Fibroblast of skin of scalp (primary cell): ENCODE data around the gene NPFFR1.
"Not testable (repeated sequence)": the region's sequence is repeated elsewhere in the genome, so short reads cannot be mapped to it uniquely, and the experiment has no call there.

Experiments used
- DNase-seq: peaks from one replicate; pipeline ENCODE4 v3.0.0-alpha.2; 2013

NPFFR1 gene

DNA sequence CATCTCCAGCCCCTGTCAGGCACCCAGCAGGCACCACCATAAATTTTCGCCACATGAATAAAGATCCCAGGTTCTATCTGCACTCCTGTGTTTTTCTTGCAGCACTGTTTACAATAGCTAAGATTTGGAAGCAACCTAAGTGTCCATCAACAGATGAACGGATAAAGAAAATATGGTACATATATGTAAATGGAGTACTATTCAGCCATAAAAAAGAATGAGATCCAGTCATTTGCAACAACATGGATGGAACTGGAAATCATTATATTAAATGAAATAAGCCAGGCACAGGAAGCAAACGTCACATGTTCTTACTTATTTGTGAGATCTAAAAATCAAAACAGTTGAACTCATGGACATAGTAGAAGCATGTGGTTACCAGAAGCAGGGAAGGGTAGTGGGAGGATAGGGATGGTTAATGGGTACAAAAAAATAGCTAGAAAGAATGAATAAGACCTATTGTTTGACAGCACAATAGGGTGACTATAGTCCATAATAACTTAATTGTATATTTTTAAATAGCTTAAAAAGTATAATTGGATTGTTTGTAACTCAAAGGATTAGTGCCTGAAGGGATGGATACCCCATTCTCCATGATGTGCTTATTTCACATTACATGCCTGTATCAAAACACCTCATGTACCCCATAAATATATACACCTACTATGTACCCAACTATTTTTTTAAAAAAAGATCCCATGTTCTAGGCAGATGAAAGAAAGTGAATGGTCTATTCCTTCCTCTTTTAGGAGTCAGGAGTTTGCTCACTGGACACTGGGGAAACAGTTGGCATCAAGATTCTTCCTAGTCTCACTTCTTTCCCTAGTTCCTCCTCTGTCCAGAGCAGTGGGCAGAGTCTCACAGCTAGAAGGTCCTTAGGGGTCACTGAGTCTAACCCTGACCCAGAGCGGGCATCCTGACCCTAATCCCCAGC lies 1.0 kb upstream of the NPFFR1 start:
- DNase-seq, result no peak

DNA sequence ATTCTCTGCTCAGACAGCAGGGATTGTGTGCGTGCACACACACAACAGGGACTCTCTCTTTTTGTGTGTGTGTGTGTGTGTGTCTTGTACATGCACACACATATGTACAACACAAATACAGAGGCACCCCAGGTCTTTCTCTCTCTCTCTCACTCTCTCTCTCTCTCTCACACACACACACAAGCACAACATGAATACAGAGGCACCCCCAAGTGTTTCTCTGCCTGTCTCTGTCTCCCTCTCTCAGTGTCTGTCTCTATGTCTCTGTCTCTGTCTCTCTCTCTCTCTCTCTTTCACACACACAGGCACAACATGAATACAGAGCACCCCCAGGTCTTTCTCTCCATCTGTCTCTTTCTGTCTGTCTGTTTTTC lies 746 bp downstream of the NPFFR1 start:
- no peak for DNase-seq

DNA sequence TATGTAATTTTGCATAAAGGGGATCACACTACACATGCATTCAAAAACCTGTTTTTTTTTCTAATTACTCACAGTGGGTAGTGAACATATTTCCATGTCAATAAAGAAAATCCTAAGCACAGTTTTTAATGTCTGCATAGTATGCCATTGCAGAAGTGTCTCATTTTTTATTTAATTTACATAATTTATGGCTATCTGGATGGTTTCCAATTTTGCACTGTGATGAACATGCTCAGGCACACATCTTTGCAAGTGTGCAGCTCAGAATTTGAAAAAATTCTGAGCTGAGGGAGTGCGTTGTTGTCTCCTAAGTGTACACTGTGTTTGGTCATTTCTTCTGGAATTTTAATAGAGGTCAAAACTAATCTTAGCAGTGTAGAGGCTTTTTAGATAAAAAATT lies 2.2 kb downstream of the NPFFR1 start:
- DNase-seq, result no peak

DNA sequence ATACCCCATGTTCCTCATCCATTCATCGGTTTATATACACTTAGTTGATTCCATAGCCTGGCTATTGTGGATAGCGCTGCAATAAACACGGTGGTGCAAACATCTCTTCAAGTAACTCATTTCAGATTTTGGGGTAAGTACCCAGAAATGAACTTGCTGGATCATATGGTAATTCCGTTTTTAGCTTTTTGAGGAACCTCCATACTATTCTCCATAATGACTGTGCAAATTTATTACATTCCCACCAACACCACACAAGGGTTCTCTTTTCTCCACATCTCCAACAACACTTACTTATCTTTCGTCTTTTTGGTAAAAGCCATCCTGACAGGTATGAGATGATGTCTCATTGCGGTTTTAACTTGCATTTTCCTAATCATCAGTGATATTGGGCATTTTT lies 3.7 kb downstream of the NPFFR1 start:
- no peak for DNase-seq

DNA sequence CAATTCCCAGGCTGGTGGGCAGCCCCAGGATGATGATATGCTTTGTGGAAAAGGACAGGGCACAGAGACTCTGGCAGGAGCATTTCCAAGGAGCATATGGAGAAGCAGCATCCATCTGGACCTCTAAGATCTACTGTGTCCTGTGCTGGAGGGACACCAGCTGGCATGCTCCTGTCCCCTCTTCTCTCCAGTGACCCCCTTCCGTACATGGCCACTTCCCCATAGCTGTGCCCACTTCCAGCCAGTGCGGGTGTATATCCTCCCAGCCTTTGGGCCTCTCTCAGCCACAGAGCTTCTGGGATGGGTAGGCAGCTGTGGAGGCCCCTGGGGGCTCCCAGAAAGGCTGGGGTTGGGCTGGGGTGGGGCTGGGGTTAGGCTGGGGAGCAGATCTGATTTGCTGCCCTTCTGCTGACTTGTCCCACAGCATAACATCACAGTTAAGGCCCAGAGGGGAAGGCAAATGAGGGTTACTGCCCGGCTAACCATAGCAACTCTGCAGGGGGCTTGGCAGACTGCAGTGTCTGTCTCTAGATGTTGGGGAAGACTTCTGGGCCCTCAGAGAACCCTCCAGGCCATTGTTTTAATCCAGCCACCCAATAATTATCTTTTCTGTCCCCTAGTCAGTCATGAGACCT lies 6.3 kb downstream of the NPFFR1 start:
- DNase-seq, result no peak

- DNase-seq, result no peak
Observed at GRCh38 chr10:70274643-70275042, 9.2 kb downstream of the NPFFR1 start.

DNA sequence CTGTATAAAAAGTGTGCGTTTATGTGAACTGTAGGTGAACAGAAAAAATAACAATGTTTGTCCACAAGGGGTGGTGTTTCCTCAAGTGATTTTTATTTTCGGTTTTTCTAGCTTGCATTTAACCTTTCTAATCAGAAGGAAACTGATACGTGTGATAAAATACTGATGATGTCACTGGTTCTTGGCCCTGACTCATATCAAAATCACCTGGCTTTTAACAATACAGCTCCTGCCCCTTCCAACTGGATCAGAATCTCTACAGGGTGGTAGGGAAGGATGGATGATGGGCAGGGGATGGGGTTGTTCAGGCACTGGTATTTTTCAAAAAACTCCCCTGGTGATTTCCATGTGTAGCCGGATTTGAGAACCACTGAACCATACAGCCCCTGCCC lies 10.9 kb downstream of the NPFFR1 start:
- no peak for DNase-seq

- DNase-seq, result no peak
Observed at GRCh38 chr10:70271996-70272924, 11.5 kb downstream of the NPFFR1 start.

GRCh38 chr10:70270952-70271351 lies 12.9 kb downstream of the NPFFR1 start:
- DNase-seq, result no peak

DNA sequence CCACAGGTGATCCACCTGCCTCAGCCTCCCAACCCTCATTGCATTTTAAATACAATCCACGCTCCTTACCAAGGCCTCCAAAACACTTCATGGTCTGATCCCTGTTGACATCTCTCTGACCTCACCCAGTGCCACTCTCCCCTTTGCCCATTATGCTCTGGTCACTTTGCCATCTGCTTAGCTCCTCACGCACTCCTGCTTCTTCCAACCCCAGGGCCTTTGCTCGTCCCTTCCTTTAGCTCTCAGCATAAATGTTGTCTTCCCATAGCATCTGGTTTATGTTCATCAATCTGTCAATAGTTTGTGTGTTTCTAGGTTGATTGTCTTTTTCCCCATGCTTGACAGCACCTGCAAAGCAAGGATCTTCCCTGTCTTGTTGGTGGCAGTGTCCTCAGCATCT lies 14.1 kb downstream of the NPFFR1 start:
- no peak for DNase-seq

GRCh38 chr10:70268376-70268775 lies 15.4 kb downstream of the NPFFR1 start:
- no peak for DNase-seq

- peak; percentile 93 for DNase-seq
Observed at GRCh38 chr10:70267161-70267933, 16.5 kb downstream of the NPFFR1 start.

DNA sequence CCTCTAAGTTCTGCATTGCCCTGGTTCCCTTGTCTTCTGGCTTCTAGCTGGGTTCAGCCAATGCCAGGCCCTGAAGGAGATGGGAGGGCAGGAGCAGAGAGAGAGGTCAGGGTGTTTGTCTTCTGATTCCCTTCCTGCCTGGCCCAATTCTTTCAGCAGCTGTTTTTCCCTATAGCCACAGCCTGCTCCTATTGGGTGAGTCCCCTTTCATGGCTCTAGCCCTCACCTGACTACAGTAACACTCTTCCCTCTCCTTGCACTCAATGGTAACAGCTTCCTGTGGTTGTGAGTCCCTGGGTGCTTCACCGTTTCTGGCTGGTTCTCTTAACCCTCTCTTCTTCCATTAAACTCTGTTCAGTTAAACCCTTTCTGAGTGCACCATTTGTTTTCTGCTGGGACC lies 17.1 kb downstream of the NPFFR1 start:
- no peak for DNase-seq

DNA sequence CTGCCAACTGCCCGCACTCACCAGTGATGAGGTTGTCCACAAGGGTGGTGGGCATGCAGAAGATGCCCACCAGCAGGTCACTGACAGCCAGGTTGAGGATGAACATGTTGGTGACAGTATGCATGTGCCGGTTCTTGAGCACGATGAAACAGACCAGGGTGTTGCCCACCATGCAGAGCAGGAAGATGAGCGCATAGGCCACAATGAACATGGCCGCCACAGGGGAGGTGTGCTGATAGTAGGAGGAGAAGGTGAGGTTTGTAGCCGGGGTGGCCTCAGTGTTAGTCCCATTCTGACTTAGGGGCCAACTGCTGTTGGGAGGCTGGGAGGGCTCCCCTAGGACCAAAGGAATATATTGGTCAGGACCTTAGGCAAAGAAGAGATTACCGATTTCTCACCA lies 17.7 kb downstream of the NPFFR1 start:
- DNase-seq, result no peak

GRCh38 chr10:70265032-70265689 lies 18.6 kb downstream of the NPFFR1 start:
- no peak for DNase-seq

- DNase-seq, result no peak
Observed at GRCh38 chr10:70260734-70261133, 23.1 kb downstream of the NPFFR1 start.

DNA sequence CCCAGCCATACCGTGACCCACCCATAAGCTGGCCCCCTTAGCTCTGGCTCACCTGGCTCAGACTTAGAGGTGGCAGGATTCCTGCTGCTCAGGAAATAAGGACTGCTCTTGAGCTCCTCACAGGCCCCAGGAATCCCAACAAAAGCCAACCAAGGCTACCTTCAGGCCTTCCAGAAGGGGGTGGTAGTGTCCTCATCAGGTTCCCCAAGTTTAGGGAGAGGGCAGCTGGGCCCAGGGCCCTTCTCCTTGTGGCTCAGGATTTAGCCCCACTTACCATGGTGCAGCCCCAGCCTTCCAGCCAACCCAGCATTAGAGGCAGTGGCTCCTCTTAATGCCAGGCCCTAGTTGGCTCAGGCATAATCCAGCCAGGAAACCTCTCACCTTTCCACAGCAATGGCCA lies 23.5 kb downstream of the NPFFR1 start:
- no peak for DNase-seq

GRCh38 chr10:70258216-70258615 lies 25.6 kb downstream of the NPFFR1 start:
- DNase-seq, result no peak

DNA sequence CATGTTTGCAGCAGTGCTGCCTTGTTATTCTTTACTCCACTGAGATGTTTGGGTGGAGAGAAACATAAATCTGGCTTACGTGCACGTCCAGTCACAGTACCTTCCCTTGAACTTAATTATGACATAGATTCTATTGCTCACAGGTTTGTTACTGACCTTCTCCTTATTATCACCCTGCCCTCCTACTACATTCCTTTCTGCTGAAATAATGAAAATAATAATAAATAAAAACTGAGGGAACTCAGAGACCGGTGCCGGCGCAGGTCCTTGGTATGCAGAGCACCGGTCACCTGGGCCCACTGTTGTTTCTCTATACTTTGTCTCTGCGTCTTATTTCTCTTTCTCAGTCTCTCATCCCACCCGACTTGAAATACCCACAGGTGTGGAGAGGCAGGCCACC lies 26.0 kb downstream of the NPFFR1 start:
- not testable (repeated sequence) for DNase-seq

- DNase-seq, result no peak
Observed at GRCh38 chr10:70256463-70256862, 27.3 kb downstream of the NPFFR1 start.
